SU-DHL-6 (cell line): ENCODE results near the gene RASGRP3.

Experiments used
- EZH2phosphoT487 ChIP-seq: fragments of 200-600 bp; sonication (generic), shearing (Covaris generic); conservative IDR thresholded peaks from 2 replicates; pipeline ENCODE4 v1.6.1; 2018; ENCODE audit warnings: mild to moderate bottlenecking, antibody characterized with exemption, low read length, moderate library complexity, mixed read lengths
- TF ChIP-seq, protein P1 (sequence below): fragments of 200-600 bp; sonication (generic); IDR thresholded peaks from one replicate; pipeline ENCODE4 v1.5.1; 2017; ENCODE audit warnings: antibody characterized with exemption, mild to moderate bottlenecking, low read length, moderate library complexity; ENCODE audit not compliant: insufficient read depth, poor library complexity, severe bottlenecking

DNA sequence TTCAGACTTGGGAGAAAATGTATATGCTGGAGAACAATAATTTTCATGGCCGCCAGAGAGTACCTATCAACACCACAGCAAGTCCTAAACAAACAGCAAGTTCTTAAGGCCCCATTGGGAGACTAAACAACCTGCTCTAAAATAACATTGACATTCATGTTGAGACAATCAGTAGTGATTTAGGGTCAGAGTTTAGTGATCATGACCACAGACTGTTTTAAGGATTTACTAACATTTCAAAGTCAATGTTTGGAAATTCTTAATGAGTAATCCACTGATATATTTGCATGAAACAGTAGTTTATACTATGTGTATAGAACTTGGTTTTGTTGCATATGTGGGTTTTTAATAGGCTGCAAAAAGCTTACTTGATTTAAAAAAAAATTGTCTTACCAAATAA lies 34.7 kb downstream of the RASGRP3 start:
- TF ChIP-seq, protein P1, sequence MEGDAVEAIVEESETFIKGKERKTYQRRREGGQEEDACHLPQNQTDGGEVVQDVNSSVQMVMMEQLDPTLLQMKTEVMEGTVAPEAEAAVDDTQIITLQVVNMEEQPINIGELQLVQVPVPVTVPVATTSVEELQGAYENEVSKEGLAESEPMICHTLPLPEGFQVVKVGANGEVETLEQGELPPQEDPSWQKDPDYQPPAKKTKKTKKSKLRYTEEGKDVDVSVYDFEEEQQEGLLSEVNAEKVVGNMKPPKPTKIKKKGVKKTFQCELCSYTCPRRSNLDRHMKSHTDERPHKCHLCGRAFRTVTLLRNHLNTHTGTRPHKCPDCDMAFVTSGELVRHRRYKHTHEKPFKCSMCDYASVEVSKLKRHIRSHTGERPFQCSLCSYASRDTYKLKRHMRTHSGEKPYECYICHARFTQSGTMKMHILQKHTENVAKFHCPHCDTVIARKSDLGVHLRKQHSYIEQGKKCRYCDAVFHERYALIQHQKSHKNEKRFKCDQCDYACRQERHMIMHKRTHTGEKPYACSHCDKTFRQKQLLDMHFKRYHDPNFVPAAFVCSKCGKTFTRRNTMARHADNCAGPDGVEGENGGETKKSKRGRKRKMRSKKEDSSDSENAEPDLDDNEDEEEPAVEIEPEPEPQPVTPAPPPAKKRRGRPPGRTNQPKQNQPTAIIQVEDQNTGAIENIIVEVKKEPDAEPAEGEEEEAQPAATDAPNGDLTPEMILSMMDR = no peak
- no peak for TF ChIP-seq EZH2phosphoT487
